HepG2 (cell line): ENCODE measurements around the gene ARHGAP22. TPM values are rescaled to one million over a fixed set of nuclear protein-coding genes. Genes with fewer than 3 reads are reported as not detected.

Experiments used
- ATAC-seq: fragments of 200-7000 bp; cut with Tn5 transposase; 3 replicates; pipeline ENCODE4 v1.9.1; 2020; ENCODE audit warnings: mild to moderate bottlenecking, moderate library complexity
- BruUV-seq: library from RNA; stranded (reverse); fragments of 400-500 nt; replicated peaks from 2 replicates; lab custom pipeline; 2021; lab: Mats Ljungman, UMichigan
- CTCF ChIA-PET: fragments of 300-600 bp; formaldehyde crosslinking; extraction: SDS; loops from one replicate; lab custom pipeline; 2021; ENCODE audit warnings: low total read pairs, inconsistent platforms, low intra/inter-chr PET ratio; lab: Yijun Ruan, JAX
- POLR2A ChIA-PET: fragments of 350-600 bp; sonication (Branson Sonifier 250); formaldehyde crosslinking; loops from one replicate; lab custom pipeline; 2020; ENCODE audit warnings: antibody characterized with exemption, inconsistent platforms; lab: Yijun Ruan, JAX
- DNase-seq: peaks from one replicate; pipeline ENCODE4 v3.0.0-alpha.2; 2015; ENCODE audit warnings: low spot score
- FAIRE-seq: peaks from 3 replicates; lab custom pipeline; 2011; peaks lifted over from hg19 to GRCh38; lab: Jason Lieb, UNC
- H2AFZ ChIP-seq: one replicate; pipeline ENCODE4 v1.6.1; 2011; ENCODE audit warnings: low read length, inconsistent platforms
- H3K27ac ChIP-seq: fragments of 300-600 bp; 3 replicates; pipeline ENCODE4 v1.8.0; 2011; ENCODE audit warnings: mixed run types, mild to moderate bottlenecking, mixed read lengths, low read length, inconsistent platforms; ENCODE audit not compliant: insufficient read depth; ENCODE audit errors: extremely low read length
- H3K27me3 ChIP-seq, 2 experiments: fragments of 200-600 bp in 1 of 2; 2 replicates in 1 of 2; 3 replicates in 1 of 2; pipeline versions ENCODE4 v1.6.0 to v1.8.0; 2011; ENCODE audit warnings: low read length in 2 of 2, mild to moderate bottlenecking in 2 of 2, moderate library complexity in 2 of 2, inconsistent platforms in 1 of 2; ENCODE audit not compliant: insufficient read depth in 2 of 2, control insufficient read depth in 1 of 2
- H3K36me3 ChIP-seq, 2 experiments: fragments of 200-600 bp in 1 of 2; replicated peaks in 1 of 2; 2 replicates in 1 of 2; 3 replicates in 1 of 2; pipeline versions ENCODE4 v1.5.1 to v1.8.0; 2011; ENCODE audit warnings: low read length in 2 of 2, inconsistent platforms in 1 of 2; ENCODE audit not compliant: insufficient read depth in 2 of 2, control insufficient read depth in 1 of 2
- H3K4me1 ChIP-seq: 2 replicates; pipeline ENCODE4 v1.5.1; 2012; ENCODE audit warnings: low read length, inconsistent platforms; ENCODE audit not compliant: insufficient read depth
- H3K4me2 ChIP-seq: 2 replicates; pipeline ENCODE4 v1.6.0; 2011; ENCODE audit warnings: low read depth, low read length, inconsistent platforms
- H3K4me3 ChIP-seq, 3 experiments: fragments of 200-600 bp in 1 of 3; sonication (generic), shearing (Covaris generic) in 1 of 3; replicated peaks in 1 of 3; 2 replicates each; pipeline ENCODE4 v1.5.1; 2011 to 2016; ENCODE audit warnings: low read length in 3 of 3, inconsistent platforms in 2 of 3, low read depth in 2 of 3, mild to moderate bottlenecking in 2 of 3, control low read depth in 1 of 3, mixed read lengths in 1 of 3; ENCODE audit not compliant: insufficient read depth in 1 of 3
- H3K79me2 ChIP-seq: one replicate; pipeline ENCODE4 v1.6.1; 2011; ENCODE audit warnings: low read length, inconsistent platforms; ENCODE audit not compliant: insufficient read depth
- H3K9ac ChIP-seq: 2 replicates; pipeline ENCODE4 v1.6.0; 2011; ENCODE audit warnings: mild to moderate bottlenecking, low read depth, low read length, inconsistent platforms; ENCODE audit not compliant: insufficient read depth
- H3K9me3 ChIP-seq: 2 replicates; pipeline ENCODE4 v1.5.1; 2012; ENCODE audit warnings: mild to moderate bottlenecking, low read length
- H4K20me1 ChIP-seq: 2 replicates; pipeline ENCODE4 v1.6.0; 2011; ENCODE audit warnings: inconsistent platforms, mild to moderate bottlenecking, low read length, moderate library complexity; ENCODE audit not compliant: insufficient read depth
- EZH2 ChIP-seq: conservative IDR thresholded peaks from 2 replicates; pipeline ENCODE4 v1.6.1; 2012; ENCODE audit warnings: mild to moderate bottlenecking, low read depth, low read length, moderate library complexity
- FOXC1 ChIP-seq: sonication (generic); formaldehyde crosslinking; IDR thresholded peaks from 2 replicates; pipeline ENCODE4 v1.8.0; 2022; ENCODE audit warnings: mild to moderate bottlenecking, missing genetic modification reagents, borderline replicate concordance
- KDM5B ChIP-seq: sonication (generic); formaldehyde crosslinking; IDR thresholded peaks from 2 replicates; pipeline ENCODE4 v1.4.0; 2020; ENCODE audit warnings: missing genetic modification reagents, mild to moderate bottlenecking, borderline replicate concordance
- KLF13 ChIP-seq: sonication (generic); formaldehyde crosslinking; IDR thresholded peaks from 2 replicates; pipeline ENCODE4 v1.4.0; 2020; ENCODE audit warnings: mild to moderate bottlenecking, missing genetic modification reagents
- KLF6 ChIP-seq: IDR thresholded peaks from 2 replicates; pipeline ENCODE4 v1.8.0; 2016; ENCODE audit warnings: missing biosample characterization, missing genetic modification reagents
- REST ChIP-seq, 2 experiments: IDR thresholded peaks; 2 replicates each; pipeline ENCODE4 v1.6.1; 2011 to 2012; ENCODE audit warnings: low read length in 2 of 2, borderline replicate concordance in 1 of 2, low read depth in 1 of 2, mild to moderate bottlenecking in 1 of 2, moderate library complexity in 1 of 2
- SCMH1 ChIP-seq: sonication (generic); formaldehyde crosslinking; IDR thresholded peaks from 2 replicates; pipeline ENCODE4 v1.9.0; 2021; ENCODE audit warnings: missing genetic modification reagents, mild to moderate bottlenecking, borderline replicate concordance
- SNRNP70 ChIP-seq: fragments of 200-400 bp; formaldehyde crosslinking; IDR thresholded peaks from 2 replicates; pipeline ENCODE4 v1.6.1; 2017; ENCODE audit warnings: mild to moderate bottlenecking, low read depth, low read length, moderate library complexity
- TCF7L2 ChIP-seq: IDR thresholded peaks from 2 replicates; pipeline ENCODE4 v1.6.1; 2011; ENCODE audit warnings: mild to moderate bottlenecking, low read depth, low read length, moderate library complexity
- USF2 ChIP-seq, 2 experiments: sonication (generic) in 1 of 2; formaldehyde crosslinking in 1 of 2; IDR thresholded peaks; 2 replicates each; pipeline versions ENCODE4 v1.5.1 to v1.6.1; 2011 to 2020; ENCODE audit warnings: borderline replicate concordance in 1 of 2, low read depth in 1 of 2, low read length in 1 of 2, mild to moderate bottlenecking in 1 of 2, missing genetic modification reagents in 1 of 2, moderate library complexity in 1 of 2
- YEATS4 ChIP-seq: sonication (generic); formaldehyde crosslinking; IDR thresholded peaks from 2 replicates; pipeline ENCODE4 v1.4.0; 2020; ENCODE audit warnings: missing genetic modification reagents, borderline replicate concordance
- ZC3H4 ChIP-seq: sonication (generic); formaldehyde crosslinking; IDR thresholded peaks from 2 replicates; pipeline ENCODE4 v1.4.0; 2020; ENCODE audit warnings: missing genetic modification reagents, borderline replicate concordance
- ZKSCAN5 ChIP-seq: sonication (generic); formaldehyde crosslinking; IDR thresholded peaks from 2 replicates; pipeline ENCODE4 v1.5.1; 2020; ENCODE audit warnings: mild to moderate bottlenecking, missing genetic modification reagents
- ZNF773 ChIP-seq: sonication (generic); formaldehyde crosslinking; IDR thresholded peaks from 2 replicates; pipeline ENCODE4 v1.4.0; 2020; ENCODE audit warnings: missing genetic modification reagents, borderline replicate concordance
- WGBS: methylation state at CpG from one replicate; pipeline ENCODE4 v1.1.6; 2017; ENCODE audit warnings: low lambda C conversion rate; 5-methylcytosine and 5-hydroxymethylcytosine counted together
- in situ Hi-C: cut with HindIII; loops from 2 replicates; pipeline ENCODE4 v1.10.0; 2017; ENCODE audit warnings: low pct_unique_long_range_greater_than_20kb; ENCODE audit not compliant: extremely low pct_ligation_motif_present
- intact Hi-C: fragments of 100-400 bp; cut with micrococcal nuclease; formaldehyde crosslinking; loops from one replicate; pipeline ENCODE4 v1.10.0; 2022; ENCODE audit not compliant: unreplicated experiment
- polyA plus RNA-seq, 8 experiments: library from polyadenylated mRNA; depleted of rRNA in 3 of 8; stranded (reverse) in 7 of 8; unstranded in 1 of 8; fragments of >200 nt; fragmentation: Illumina TruSeq in 4 of 8; extraction: Trizol in 4 of 8; gene quantifications; 2 replicates each; pipeline versions ENCODE4 v1.2.1 to v1.2.3, GENCODE V29; 2011 to 2016; ENCODE audit warnings: low read depth in 4 of 8, missing spikeins in 1 of 8, mixed read lengths in 1 of 8; ENCODE audit not compliant: insufficient read depth in 1 of 8
- total RNA-seq, 5 experiments: library from RNA; depleted of rRNA; stranded (reverse); fragments of >200 nt; fragmentation: Illumina TruSeq; extraction: Trizol; gene quantifications; 2 replicates each; pipeline ENCODE4 v1.2.3, GENCODE V29; 2016; ENCODE audit warnings: low read depth in 1 of 5
- TF ChIP-seq, protein P1 (sequence below): sonication (generic); formaldehyde crosslinking; IDR thresholded peaks from 2 replicates; pipeline ENCODE4 v1.4.0; 2020; ENCODE audit warnings: missing genetic modification reagents
- TF ChIP-seq, protein P2 (sequence below): sonication (generic); formaldehyde crosslinking; IDR thresholded peaks from 2 replicates; pipeline ENCODE4 v1.9.0; 2021; ENCODE audit warnings: missing genetic modification reagents, borderline replicate concordance

Gene ARHGAP22
- total and polyA plus RNA-seq, 2 of the 13 experiments (the other 11 are each of a cell fraction or from before 2014, with no cell fraction given), result 0.08 to 0.38 TPM

- H3K27ac ChIP-seq, result no peak overlapping the region
- in situ Hi-C loops, result no loop called here
- H3K9me3 ChIP-seq, result no peaks in the 10 kb centered on the region
- H2AFZ ChIP-seq, result no peak overlapping the region
- BruUV-seq, result no TSS peak
- ATAC-seq (no peak), DNase-seq (no peak), FAIRE-seq (no peak)
- no peak overlapping the region for H3K9ac ChIP-seq
- ChIA-PET CTCF (no interaction called here), POLR2A (no interaction called here)
- H3K4me1 ChIP-seq, result peaks cover 30% of the 10 kb centered on the region
- WGBS, result 96% methylated on average over 4 of the region's 4 CpGs
- H3K4me3 ChIP-seq, result no peak overlapping the region
- H3K79me2 ChIP-seq, result no peaks in the 10 kb centered on the region
- H3K36me3 ChIP-seq, result peaks cover 0 to 22% of the 10 kb centered on the region in 2 experiments; a peak in 1 of 5 replicates
- H4K20me1 ChIP-seq, result no peaks in the 10 kb centered on the region
- H3K4me2 ChIP-seq, result no peak overlapping the region
- intact Hi-C loops, result loop anchor here (10.0 kb wide), 1 partner anchor 48 kb away; no protein-coding TSS in a partner anchor
- no peaks in the 10 kb centered on the region for H3K27me3 ChIP-seq
- TF ChIP-seq KLF13 (no peak), USF2 (IDR thresholded peaks at IDR 0.05; ENCODE audit: low read depth, low read length) (no peak), USF2 (CRISPR knock-in tag; IDR thresholded peaks at IDR 0.05; ENCODE audit: borderline replicate concordance) (no peak), ZNF773 (CRISPR knock-in tag) (no peak), ZKSCAN5 (CRISPR knock-in tag) (no peak), TCF7L2 (no peak), KLF6 (CRISPR knock-in tag) (no peak), SCMH1 (CRISPR knock-in tag) (no peak), SNRNP70 (no peak), YEATS4 (no peak), ZC3H4 (no peak), FOXC1 (CRISPR knock-in tag) (no peak), EZH2 (no peak), KDM5B (no peak), REST (IDR thresholded peaks at IDR 0.05; ENCODE audit: borderline replicate concordance in 1 of 2, low read depth in 1 of 2, low read length in 2 of 2) (no peak)
- TF ChIP-seq, protein P1, sequence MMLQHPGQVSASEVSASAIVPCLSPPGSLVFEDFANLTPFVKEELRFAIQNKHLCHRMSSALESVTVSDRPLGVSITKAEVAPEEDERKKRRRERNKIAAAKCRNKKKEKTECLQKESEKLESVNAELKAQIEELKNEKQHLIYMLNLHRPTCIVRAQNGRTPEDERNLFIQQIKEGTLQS (CRISPR knock-in tag), result no peak
- TF ChIP-seq, protein P2, sequence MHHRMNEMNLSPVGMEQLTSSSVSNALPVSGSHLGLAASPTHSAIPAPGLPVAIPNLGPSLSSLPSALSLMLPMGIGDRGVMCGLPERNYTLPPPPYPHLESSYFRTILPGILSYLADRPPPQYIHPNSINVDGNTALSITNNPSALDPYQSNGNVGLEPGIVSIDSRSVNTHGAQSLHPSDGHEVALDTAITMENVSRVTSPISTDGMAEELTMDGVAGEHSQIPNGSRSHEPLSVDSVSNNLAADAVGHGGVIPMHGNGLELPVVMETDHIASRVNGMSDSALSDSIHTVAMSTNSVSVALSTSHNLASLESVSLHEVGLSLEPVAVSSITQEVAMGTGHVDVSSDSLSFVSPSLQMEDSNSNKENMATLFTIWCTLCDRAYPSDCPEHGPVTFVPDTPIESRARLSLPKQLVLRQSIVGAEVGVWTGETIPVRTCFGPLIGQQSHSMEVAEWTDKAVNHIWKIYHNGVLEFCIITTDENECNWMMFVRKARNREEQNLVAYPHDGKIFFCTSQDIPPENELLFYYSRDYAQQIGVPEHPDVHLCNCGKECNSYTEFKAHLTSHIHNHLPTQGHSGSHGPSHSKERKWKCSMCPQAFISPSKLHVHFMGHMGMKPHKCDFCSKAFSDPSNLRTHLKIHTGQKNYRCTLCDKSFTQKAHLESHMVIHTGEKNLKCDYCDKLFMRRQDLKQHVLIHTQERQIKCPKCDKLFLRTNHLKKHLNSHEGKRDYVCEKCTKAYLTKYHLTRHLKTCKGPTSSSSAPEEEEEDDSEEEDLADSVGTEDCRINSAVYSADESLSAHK (CRISPR knock-in tag), result no peak
Measured at GRCh38 chr10:48412933-48413332, 191.9 kb downstream of the ARHGAP22 start.
